ENCODE data around the gene LRRC34.

The LRRC34 gene

GRCh38 chr3:169813757-169814517, 1.2 kb upstream of the LRRC34 start:
- peak; percentile 44 for DNase-seq

GRCh38 chr3:169813278-169813677, 574 bp upstream of the LRRC34 start:
- no peak for DNase-seq

- peak; percentile 43 for DNase-seq
Measured at GRCh38 chr3:169811631-169812331, 923 bp downstream of the LRRC34 start.

- DNase-seq, result no peak
Measured at GRCh38 chr3:169809230-169809795, 3.4 kb downstream of the LRRC34 start.

GRCh38 chr3:169804681-169805080, 8.0 kb downstream of the LRRC34 start:
- no peak for DNase-seq

- DNase-seq, result no peak
Measured at GRCh38 chr3:169792359-169792758, 20.3 kb downstream of the LRRC34 start.

- DNase-seq, result no peak
Measured at GRCh38 chr3:169790687-169791429, 21.8 kb downstream of the LRRC34 start.

GRCh38 chr3:169790219-169790618, 22.5 kb downstream of the LRRC34 start:
- no peak for DNase-seq

GRCh38 chr3:169787791-169788190, 24.9 kb downstream of the LRRC34 start:
- no peak for DNase-seq

GRCh38 chr3:169787120-169787519, 25.6 kb downstream of the LRRC34 start:
- DNase-seq, result no peak

- DNase-seq, result no peak
Measured at GRCh38 chr3:169781209-169781855, 31.4 kb downstream of the LRRC34 start.

GRCh38 chr3:169780742-169781141, 32.0 kb downstream of the LRRC34 start:
- DNase-seq, result no peak

GRCh38 chr3:169777822-169778221, 34.9 kb downstream of the LRRC34 start:
- no peak for DNase-seq

- DNase-seq, result no peak
Measured at GRCh38 chr3:169774186-169774585, 38.5 kb downstream of the LRRC34 start.

- peak; percentile 89 for DNase-seq
Measured at GRCh38 chr3:169772897-169773816, 39.5 kb downstream of the LRRC34 start, which contains the start of gene MYNN. TSS of gene MYNN (plus strand) at chr3:169773396. CDS start at chr3:169774296, 900 bp downstream.

GRCh38 chr3:169772305-169772896, 40.3 kb downstream of the LRRC34 start:
- DNase-seq, result peak; percentile 80

GRCh38 chr3:169771497-169772304, 41.0 kb downstream of the LRRC34 start:
- DNase-seq, result peak; percentile 35

GRCh38 chr3:169769287-169770181, 43.2 kb downstream of the LRRC34 start, which contains the start of gene ACTRT3:
TSS of gene ACTRT3 (minus strand) at chr3:169769561. CDS start at chr3:169769520, 41 bp downstream.
- DNase-seq, result no peak
